Measurements from ENCODE around the gene CACNA1B.

DNA sequence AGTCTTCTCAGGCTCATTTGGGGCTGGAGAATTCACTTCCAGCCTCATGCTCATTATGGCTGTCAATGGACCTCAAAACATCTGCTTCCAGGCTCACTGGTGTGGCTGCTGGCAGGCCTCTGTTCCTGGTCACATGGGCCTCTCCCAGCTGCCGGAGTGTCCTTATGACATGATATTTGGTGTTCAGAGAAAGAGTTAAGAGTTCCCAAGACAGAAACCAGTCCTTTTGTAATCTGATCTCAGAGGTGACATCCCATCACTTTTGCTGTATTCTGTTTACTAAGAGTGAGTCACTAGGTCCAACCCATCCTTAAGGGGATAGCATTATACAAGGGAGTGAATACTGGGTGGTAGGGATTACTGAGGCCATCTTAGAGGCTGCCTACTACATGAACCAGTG is 104.6 kb downstream of the CACNA1B start:
- TF ChIP-seq EP300 (IDR thresholded peaks at IDR 0.05): no peak
- TF ChIP-seq, protein P1, sequence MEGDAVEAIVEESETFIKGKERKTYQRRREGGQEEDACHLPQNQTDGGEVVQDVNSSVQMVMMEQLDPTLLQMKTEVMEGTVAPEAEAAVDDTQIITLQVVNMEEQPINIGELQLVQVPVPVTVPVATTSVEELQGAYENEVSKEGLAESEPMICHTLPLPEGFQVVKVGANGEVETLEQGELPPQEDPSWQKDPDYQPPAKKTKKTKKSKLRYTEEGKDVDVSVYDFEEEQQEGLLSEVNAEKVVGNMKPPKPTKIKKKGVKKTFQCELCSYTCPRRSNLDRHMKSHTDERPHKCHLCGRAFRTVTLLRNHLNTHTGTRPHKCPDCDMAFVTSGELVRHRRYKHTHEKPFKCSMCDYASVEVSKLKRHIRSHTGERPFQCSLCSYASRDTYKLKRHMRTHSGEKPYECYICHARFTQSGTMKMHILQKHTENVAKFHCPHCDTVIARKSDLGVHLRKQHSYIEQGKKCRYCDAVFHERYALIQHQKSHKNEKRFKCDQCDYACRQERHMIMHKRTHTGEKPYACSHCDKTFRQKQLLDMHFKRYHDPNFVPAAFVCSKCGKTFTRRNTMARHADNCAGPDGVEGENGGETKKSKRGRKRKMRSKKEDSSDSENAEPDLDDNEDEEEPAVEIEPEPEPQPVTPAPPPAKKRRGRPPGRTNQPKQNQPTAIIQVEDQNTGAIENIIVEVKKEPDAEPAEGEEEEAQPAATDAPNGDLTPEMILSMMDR (IDR thresholded peaks at IDR 0.05): no peak
- TF ChIP-seq POLR2AphosphoS5 (IDR thresholded peaks at IDR 0.05): no peak

Measured in gastroesophageal sphincter (tissue), 3 donors.